Globus pallidus (tissue), 1 donor: ENCODE data around the gene GUCY1A1.

Source experiments
- DNase-seq: peaks from one replicate; pipeline ENCODE4 v3.0.0-alpha.2; 2015; ENCODE audit warnings: low spot score

The GUCY1A1 gene

DNA sequence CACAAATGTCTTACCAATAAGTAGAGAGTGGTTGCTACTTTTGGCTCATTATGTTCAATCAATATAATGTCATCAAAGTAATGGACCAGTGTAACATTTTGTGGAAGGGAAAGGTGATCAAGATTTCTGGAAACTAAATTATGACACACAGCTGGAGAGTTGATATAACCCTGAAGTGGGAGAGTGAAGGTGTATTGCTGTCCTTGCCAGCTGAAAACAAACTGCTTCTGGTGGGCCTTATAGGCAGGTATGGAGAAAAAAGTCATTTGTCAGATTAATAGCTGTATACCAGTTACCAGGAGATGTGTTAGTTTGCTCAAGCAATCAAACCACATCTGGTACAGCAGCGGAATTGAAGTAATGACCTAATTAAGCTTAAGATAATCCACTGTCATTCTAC is 74.9 kb downstream of the GUCY1A1 start:
- no peak for DNase-seq

DNA sequence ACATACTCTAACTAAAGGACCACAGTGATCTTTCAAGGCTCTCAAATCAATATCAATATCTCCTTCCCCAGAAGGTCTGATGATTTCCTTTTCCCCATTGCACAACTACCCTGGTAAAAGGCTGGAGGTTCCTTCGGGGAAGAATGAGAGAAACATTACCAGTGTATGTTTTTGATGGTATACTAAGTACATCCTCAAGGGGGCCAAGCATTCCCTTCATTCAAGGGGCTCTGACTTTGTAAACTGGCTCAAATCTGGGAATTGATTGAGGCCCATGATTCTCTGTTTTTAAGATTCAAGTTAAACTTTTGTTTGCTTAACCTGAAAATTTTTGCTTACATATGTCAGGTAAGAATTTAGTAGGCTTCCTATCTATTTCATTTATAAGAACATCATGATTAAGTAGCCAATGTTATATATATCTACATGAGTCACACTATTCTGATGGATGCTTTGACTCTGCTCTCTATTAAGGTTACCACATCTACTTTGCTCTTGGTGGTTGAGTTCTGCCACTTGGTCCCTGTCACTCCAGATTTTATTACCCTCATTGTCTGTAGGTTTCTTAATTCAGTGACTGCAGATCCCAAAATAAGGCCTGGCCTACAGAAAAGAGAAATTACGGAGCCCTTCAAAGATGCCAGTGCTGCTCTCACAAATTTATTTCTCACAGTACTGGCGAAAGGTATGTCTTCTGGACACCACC is 75.8 kb downstream of the GUCY1A1 start:
- DNase-seq: no peak

DNA sequence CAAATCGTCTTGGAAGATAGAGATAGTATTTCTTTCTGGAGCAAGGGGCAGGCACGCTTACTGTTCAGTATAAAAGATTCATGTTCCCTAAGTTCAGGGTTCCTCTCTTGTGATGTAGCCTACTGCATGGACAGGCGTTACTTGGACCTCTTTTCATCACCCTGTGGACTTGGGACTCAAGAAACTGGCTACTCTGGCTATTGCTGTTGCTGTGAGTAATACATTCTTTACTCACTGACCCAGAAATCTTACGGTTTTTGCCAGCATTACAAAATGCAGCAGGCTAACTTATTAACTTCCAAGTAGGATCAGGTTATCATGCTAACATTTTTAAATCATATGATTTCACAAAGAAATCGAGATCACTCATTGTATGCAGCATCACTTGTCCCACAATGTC is 79.3 kb downstream of the GUCY1A1 start:
- DNase-seq: no peak

DNA sequence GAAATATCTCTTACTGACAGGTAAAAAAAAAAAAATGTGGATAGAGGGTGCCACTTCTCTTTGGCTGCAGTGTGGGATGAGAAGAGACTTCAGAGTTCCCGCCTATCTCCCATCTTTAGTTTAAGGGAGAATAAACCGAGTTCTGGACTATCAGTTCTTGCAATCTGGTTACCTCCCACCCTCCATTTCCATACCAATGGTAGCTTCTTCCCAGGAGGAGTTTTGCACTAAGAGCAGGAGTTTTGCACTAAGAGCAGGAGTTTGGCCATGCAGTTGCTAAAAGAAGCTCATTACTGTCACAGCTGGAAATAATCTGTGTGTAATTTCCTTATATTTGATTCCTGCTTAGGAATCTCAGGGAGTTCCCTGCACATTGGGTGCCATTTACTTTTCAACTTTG is 81.4 kb downstream of the GUCY1A1 start:
- DNase-seq: no peak

DNA sequence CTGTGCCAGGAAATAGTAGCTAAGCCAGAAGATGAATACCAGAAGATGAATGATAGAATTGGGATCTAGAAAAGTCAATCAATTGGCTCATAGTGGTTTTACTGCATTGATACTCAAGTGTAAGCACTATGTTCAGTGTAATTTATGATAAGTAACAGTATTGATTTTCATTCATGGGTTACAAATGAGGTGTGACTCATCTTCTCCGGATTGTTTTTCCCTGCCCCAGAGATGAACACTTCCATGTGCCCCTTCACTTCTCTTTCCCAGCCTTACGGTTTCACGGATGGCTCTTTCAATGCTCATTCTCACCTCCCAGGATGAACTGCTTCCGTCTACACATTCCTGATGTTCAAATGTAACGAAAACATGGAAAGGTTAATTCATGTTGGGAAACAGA is 82.4 kb downstream of the GUCY1A1 start:
- DNase-seq: no peak

DNA sequence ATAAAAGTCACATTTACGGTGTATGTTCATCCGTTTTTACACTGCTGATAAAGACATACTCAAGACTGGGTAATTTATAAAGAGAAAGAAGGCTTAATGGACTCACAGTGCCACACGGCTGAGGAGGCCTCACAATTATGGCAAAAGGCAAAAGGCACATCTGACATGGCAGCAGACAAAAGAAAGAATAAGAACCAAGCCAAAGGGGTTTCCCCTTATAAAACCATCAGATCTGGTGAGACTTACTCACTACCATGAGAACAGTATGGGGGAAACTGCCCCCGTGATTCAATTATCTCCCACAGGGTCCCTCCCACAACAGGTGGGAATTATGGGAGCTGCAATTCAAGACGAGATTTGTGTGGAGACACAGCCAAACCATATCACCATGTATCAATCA is 84.9 kb downstream of the GUCY1A1 start:
- no peak for DNase-seq

DNA sequence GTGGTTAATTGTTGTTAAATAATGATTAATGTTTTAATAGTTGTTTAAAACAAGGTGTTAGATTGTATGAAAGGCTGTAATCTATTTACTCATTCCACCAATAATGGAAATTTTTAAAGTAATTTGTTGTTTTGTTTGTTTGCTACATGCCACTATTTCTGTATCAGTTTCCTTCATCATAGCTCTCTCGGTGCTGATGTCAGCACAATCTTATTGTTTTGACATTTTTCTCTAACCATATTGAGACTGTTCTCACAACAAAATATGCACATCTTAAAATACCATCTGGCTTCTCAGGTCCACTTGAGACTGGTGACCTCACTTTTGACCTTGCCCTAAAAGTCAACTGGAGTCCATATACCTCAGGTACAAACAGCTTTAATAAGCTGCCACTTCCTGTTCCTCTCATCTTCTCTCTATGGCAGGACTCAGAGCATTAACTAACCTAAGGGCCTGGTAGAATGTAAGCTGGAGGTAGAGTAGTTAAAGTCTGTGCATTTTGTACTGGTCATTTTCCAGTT is 91.2 kb downstream of the GUCY1A1 start:
- DNase-seq: no peak

DNA sequence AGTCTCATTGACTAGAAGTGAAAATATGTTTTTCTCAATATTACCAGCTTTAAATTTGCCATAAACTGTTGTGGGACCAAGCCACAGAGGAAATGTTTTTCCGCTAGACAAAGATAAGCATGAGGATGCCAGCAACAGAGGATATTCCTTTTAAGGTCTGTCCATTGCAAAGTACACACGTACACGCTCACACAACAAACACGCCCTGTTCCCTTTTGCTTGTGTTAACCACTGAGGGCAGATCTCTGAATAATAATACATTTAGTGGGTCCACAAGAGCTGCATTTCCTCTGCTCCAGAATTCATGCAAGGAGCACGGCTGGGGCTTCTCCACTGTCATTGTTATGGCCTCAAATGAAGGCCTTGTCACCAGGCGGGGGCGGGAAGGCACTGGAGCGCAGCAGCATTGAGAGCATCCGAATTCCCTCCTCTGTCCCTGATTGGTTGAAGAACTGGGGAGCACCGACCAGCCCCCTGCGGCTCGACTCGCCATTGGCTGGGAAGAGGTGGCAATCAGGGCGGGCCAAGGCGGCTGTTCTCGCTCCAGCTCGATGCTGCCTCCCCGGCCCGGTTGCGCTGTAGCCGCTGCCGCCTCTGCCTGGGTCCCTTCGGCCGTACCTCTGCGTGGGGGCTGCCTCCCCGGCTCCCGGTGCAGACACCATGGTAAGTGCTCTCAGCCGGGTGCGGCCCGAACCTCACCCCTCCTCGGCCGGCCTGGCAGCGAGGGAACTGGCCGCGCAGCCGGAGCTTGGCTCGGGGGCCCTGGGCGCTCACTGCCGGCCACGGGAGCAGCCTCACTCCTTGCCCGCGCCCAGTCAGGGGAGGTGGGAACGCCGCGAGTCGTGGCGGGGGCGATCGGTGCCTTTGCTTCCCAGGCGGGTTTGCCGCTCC is 92.1 kb downstream of the GUCY1A1 start, which contains the start of gene GUCY1B1:
Gene GUCY1B1, plus strand, starts transcription at position 541 of the 891 bp plus-strand sequence. Its CDS starts 120 bp downstream, at position 661.
- peak; percentile 97 for DNase-seq

DNA sequence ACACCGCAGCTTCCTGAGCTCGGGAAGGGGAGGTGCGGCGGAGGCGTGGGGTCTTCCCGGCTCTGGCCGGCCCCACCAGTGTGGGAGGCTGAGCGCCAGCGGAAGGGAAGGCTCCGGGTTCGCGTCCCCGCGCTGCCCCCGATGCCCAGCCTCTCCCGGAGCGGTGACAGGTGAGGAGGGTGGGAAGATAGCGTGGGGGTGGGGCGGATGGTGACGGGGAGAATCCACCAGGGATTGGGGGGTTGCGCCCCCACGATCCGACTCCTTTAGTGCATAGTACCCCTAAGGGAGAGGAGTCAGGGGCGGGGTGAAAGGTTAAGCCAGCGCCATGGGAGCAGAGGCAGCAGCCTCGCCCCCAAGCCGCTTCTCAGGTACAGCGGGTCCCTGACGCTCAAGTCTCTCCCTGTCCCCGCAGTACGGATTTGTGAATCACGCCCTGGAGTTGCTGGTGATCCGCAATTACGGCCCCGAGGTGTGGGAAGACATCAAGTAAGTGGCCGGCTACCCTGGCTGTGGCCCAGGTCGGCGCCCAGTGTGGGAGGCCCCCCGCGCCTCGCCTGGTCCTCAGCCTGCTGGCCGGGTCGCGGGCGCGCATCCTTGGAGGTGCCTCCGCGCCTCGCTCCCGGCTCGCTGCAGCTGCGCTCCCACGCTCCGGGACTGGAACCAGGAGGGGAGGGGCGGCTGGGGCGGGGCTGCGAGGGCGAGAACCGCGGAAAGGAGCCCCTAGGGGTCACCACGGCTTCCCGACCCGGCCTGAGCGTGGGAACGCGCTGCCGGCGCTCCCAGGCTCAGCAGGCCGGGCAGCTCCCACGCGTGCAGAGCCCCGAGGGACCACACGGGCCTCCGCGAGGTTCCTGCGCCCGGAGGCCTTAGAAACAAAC is 93.0 kb downstream of the GUCY1A1 start:
- peak; percentile 29 for DNase-seq

DNA sequence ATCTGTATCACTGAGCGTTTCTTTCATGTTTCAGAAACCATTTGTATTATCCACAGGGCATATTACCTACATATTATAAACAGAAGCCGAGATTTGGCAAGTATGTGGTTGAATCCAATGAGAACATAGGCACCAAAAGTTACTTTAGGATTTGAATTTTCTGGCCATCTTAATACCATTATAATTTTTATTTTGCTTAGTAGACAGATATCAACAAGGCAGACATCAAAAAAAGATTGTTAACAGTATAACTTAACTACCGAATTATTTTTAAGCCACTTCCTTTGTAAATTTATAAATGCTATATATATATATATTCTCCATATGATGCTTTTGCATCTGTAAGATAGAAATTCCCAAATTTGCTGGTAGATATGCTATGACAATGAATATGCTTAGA is 94.4 kb downstream of the GUCY1A1 start:
- no peak for DNase-seq

DNA sequence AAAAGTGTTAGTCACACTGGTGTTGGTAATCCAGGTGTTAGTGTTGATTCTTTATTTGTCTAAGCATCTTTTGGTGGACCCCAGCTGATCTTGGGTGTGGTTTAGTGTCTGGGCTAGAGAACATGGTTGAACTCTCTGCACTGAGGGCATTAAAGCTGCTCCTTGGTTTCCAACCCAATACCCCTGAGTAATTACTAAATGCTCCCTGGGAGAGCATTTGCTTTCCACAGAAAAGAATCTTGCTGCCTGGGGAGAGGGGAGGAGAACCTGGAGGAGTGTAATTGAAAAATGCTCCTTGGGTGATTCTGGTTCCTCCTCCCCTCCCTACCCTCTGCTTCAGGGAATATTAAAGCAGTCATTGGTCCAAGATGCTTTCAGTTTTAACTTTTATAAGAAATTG is 95.3 kb downstream of the GUCY1A1 start:
- no peak for DNase-seq

DNA sequence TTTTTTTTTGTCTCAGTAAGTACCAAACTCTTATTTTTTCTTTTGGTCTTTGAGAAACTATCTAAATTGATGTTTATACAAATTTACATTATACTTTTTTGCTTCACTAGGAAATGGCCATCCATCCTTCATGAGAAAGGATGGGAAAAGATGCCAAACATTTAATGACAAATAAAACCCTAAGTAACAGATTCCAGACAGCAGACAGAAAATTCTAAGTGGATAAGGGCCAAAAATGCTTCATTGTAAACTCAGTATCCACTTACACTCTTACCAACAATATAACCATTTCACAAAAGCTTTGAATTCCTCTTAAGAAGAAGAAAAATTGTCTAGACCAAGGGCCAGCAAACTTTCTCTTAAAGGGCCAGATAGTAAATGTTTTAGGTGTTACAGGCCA is 95.7 kb downstream of the GUCY1A1 start:
- no peak for DNase-seq

DNA sequence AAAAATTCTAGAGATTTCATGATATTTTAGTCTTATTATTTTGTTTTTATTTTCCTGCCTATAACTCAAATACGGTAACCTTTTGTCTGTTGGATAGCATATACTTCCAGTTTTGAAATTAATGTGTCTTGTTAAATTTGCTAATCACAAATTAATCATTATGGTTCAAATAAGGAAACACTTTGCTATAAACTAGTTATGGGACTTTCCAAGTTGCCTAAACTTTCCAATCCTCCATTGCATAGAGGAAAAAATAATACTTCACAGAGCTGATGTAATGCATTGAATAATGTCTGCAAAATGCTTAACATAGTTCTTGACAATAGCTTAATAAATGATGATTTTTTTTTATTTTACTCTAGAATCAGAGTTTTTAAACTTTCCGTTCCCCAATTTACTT is 96.9 kb downstream of the GUCY1A1 start:
- no peak for DNase-seq

DNA sequence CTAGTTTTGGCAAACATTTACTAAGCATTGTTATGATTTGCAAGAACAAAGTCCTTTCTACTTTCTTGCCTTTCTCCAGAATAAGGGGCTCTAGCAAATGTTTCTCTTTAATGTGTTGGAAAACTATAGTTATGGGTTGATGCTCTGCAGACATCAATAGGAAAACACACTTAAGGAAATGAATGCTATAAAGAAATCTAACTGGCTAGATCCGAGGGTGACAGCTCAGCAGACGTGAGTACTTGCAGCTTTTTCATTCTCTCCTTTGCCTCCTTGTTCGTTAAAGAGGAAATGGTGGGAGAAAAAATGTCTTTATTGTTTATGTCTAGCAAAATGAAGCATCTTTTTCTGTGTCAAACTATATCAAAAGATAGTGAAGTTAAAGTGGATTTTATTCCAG is 98.5 kb downstream of the GUCY1A1 start:
- no peak for DNase-seq

DNA sequence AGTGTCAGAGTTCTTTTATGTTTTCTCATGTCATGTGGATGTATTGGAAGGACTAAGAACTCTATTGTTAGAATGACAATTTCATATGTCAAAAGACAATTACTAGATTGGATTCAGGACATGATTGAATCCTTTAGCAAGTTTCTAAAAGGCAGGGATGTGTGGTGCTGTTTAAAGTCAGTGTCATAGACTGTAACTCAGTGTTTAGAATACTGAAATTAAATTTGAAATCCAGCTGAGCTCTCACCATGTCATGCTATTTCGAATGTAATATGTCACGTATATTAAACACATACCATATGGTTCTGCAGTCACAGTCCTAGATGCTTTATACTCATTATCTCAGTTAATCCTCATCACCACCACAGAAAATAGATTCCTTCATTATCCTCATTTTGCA is 100.0 kb downstream of the GUCY1A1 start:
- no peak for DNase-seq

DNA sequence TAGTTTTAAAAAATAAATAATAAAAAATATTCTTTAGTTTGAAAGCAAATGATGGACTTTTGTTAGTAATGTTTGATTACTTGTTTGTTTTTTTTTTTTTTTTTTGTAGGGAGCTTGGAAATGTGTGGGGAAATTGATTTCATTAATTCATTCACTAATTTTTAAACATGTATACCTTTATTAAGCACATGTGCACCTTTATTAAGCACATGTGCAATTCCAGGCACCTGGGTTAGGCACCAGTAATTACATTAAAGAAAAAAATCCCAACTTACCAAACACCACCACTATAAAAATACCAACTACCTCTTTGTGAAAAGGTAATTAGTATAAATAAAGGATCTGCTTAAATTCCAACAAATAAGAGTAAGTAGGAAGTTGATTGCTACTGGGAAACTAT is 101.7 kb downstream of the GUCY1A1 start:
- no peak for DNase-seq

DNA sequence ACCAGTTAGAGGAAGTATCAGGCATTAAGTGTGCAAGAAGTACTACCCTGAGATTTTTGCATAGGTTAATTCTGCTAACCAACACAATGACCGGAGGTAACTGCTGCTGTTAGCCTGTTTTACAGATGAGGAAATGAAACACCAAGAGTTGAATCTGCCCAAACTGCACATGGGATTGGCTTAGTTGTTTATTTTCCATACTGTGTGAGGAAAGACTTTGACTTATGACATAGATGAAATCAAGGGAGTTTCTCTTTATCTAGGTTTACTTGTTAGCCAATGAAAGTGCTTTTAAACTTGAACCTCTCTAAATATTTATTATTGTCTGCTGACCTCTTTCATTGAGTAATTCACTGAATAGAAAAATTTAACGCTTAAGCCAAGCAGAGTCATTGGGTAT is 102.4 kb downstream of the GUCY1A1 start:
- DNase-seq: no peak

DNA sequence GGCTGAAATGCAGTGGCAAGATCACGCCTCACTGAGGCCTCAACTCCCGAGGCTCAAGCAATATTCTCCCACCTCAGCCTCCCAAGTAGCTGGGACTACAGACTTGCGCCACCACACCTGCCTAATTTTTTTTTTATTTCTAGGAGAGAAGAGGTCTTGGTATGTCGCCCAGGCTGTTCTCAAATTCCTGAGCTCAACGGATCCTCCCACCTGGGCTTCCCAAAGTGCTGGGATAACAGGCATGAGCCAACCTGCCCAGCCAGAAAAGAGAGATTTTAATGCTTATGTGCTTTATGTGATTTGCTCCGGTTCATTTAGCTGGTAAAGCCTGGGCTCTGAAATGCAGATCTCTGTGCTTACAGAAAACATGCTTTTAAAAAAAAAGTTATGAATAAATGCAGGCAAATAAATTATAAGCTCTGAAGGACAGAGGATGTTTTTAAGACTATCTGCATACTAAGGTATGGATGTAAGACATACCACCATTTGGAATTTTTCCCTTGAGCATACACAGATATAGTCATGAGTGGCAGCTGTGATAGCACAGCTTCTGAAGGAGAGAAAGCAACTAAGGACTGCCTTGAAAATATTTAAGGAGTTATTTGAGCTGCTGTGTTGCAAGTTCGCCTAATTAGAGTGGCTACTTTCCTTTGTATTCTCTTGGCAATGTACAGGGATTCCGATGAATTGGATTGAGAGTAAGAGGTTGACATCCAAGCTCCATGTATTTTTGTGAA is 106.0 kb downstream of the GUCY1A1 start:
- DNase-seq: no peak

DNA sequence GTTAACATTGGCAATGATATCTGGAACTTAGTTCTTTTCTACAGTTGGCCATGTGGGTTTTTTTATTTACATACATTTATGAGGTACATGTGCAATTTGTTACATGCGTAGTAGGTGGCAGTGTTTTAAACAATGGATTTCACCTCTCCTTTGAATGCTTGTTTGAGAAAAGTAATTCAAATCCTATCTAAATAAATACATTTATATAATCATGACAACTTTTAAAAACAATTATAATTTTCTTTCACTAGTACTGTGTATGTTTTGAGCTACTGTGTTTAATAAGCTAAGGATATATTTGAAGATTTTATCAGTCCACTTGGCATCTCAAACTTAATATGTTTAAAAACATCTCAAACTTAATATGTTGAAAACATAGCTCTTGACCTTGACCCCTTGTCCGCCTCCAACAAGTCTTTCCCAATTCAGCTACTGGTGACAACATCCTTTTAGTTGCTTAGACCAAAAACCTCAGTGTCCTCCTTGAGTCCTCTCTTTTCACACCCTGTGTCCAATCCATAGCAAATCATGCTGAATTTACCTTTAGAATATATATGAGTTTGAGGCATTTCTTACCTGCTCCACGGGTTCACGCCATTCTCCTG is 106.7 kb downstream of the GUCY1A1 start:
- DNase-seq: no peak

DNA sequence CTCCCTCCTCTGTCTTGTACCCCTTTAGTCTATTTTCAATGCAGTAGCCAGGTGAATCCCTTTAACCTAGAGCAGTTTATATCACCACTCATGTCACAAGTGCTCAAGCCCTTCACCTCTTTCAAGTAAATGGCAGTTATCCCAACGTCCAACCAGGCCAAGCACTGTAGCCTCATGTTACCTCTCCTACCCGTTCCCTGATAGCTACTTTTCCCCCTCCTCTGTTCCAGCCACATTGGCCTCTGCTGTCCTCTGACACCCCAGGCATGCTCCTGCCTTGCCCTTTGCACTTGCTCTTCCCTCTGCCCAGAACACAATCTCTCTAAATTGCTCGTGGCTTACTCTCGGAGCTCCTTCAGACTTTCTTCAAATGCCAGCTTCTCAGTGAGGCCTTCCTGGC is 107.4 kb downstream of the GUCY1A1 start:
- no peak for DNase-seq
